ENCODE data around the gene SLC6A13. TPM values are rescaled to one million over a fixed set of nuclear protein-coding genes. Genes with fewer than 3 reads are reported as not detected.

Gene SLC6A13
- total RNA-seq, 2 donors from 2014 or later, result 0.85 TPM; not detected in 1

- Histone ChIP-seq H3K9me3 (no peaks in the 10 kb centered on the region), H3K4me3 (no peak overlapping the region), H3K4me1 (replicated peaks) (no peaks in the 10 kb centered on the region), H3K36me3 (no peaks in the 10 kb centered on the region), H3K27ac (no peak overlapping the region), H3K27me3 (replicated peaks; ENCODE audit: insufficient read depth) (no peaks in the 10 kb centered on the region)
- no peak for DNase-seq (ENCODE audit: low spot score)
- TF ChIP-seq, protein P1, sequence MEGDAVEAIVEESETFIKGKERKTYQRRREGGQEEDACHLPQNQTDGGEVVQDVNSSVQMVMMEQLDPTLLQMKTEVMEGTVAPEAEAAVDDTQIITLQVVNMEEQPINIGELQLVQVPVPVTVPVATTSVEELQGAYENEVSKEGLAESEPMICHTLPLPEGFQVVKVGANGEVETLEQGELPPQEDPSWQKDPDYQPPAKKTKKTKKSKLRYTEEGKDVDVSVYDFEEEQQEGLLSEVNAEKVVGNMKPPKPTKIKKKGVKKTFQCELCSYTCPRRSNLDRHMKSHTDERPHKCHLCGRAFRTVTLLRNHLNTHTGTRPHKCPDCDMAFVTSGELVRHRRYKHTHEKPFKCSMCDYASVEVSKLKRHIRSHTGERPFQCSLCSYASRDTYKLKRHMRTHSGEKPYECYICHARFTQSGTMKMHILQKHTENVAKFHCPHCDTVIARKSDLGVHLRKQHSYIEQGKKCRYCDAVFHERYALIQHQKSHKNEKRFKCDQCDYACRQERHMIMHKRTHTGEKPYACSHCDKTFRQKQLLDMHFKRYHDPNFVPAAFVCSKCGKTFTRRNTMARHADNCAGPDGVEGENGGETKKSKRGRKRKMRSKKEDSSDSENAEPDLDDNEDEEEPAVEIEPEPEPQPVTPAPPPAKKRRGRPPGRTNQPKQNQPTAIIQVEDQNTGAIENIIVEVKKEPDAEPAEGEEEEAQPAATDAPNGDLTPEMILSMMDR (IDR thresholded peaks at IDR 0.05), result no peak
- no peak for TF ChIP-seq POLR2A (IDR thresholded peaks at IDR 0.05)
- no peak for TF ChIP-seq POLR2AphosphoS5 (IDR thresholded peaks at IDR 0.05)
- intact Hi-C loops (cut with DNase I), result no loop called here
- 90% methylated on average over 14 of the region's 14 CpGs for WGBS
These were observed 36.2 kb downstream of the SLC6A13 start for GRCh38 chr12:226401-226800.

DNA sequence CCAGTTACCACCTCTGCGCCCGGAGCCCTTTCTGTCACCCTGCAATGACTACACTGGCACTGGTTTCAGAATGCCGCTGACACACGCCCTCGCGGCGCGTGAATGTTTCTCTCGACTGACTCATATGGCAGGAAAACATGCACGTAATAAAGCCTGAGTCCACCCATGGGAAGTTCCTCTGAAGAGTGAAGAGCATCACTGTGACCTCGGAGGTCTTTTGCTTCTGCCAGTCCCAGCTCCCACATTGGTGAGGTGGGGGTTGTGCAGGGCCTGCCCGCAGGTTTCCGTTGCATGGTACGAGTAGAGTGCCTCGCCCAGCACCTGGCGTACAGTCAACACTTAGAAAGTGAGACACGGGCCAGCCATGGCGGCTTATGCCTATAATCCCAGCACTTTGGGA, 37.6 kb downstream of the SLC6A13 start:
- Histone ChIP-seq H3K36me3 (no peaks in the 10 kb centered on the region), H3K4me3 (no peak overlapping the region), H3K27ac (no peak overlapping the region), H3K9me3 (no peaks in the 10 kb centered on the region), H3K4me1 (replicated peaks) (no peaks in the 10 kb centered on the region), H3K27me3 (replicated peaks; ENCODE audit: insufficient read depth) (no peaks in the 10 kb centered on the region)
- 92% methylated on average over 18 of the region's 18 CpGs for WGBS
- TF ChIP-seq, protein P1 (IDR thresholded peaks at IDR 0.05), result no peak
- TF ChIP-seq POLR2AphosphoS5 (IDR thresholded peaks at IDR 0.05) (no peak), POLR2A (IDR thresholded peaks at IDR 0.05) (no peak)
- intact Hi-C loops (cut with DNase I), result no loop called here
- DNase-seq (ENCODE audit: low spot score), result no peak

DNA sequence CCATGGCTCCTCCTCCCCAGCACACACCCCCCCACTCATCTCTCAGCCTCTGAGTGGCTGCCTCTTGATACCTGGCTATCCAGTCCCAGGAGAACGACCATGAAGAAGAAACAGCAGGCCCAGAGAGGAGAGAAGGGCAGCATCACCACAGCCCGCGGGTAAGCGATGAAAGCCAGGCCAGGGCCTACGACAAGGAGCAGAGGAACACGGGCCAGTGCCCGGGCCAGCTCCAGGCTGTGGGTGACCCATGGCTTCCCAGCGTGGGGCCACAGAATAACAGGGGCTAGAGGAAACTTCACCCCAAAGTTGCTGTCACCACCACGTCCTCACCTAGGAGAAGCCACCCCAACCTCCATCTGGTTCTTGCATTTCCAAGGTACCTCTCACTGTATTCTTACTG, 38.3 kb downstream of the SLC6A13 start:
- H3K27ac ChIP-seq, result no peak overlapping the region
- no peak for TF ChIP-seq POLR2A (IDR thresholded peaks at IDR 0.05)
- TF ChIP-seq POLR2AphosphoS5 (IDR thresholded peaks at IDR 0.05), result no peak
- TF ChIP-seq, protein P1 (IDR thresholded peaks at IDR 0.05), result no peak
- no peaks in the 10 kb centered on the region for H3K4me1 ChIP-seq (replicated peaks)
- H3K9me3 ChIP-seq, result no peaks in the 10 kb centered on the region
- intact Hi-C loops (cut with DNase I), result no loop called here
- DNase-seq (ENCODE audit: low spot score), result no peak
- H3K4me3 ChIP-seq, result no peak overlapping the region
- H3K36me3 ChIP-seq, result no peaks in the 10 kb centered on the region
- H3K27me3 ChIP-seq (replicated peaks; ENCODE audit: insufficient read depth), result no peaks in the 10 kb centered on the region
- 94% methylated on average over 9 of the region's 9 CpGs for WGBS

GRCh38 chr12:223841-224240, 38.8 kb downstream of the SLC6A13 start:
- H3K36me3 ChIP-seq, result no peaks in the 10 kb centered on the region
- WGBS, result 82% methylated on average over 11 of the region's 11 CpGs
- H3K4me1 ChIP-seq (replicated peaks), result no peaks in the 10 kb centered on the region
- DNase-seq (ENCODE audit: low spot score), result no peak
- no peak overlapping the region for H3K4me3 ChIP-seq
- no peaks in the 10 kb centered on the region for H3K27me3 ChIP-seq (replicated peaks; ENCODE audit: insufficient read depth)
- no peak overlapping the region for H3K27ac ChIP-seq
- TF ChIP-seq POLR2AphosphoS5 (IDR thresholded peaks at IDR 0.05), result no peak
- no peak for TF ChIP-seq POLR2A (IDR thresholded peaks at IDR 0.05)
- TF ChIP-seq, protein P1 (IDR thresholded peaks at IDR 0.05), result no peak
- no peaks in the 10 kb centered on the region for H3K9me3 ChIP-seq
- intact Hi-C loops (cut with DNase I), result no loop called here

DNA sequence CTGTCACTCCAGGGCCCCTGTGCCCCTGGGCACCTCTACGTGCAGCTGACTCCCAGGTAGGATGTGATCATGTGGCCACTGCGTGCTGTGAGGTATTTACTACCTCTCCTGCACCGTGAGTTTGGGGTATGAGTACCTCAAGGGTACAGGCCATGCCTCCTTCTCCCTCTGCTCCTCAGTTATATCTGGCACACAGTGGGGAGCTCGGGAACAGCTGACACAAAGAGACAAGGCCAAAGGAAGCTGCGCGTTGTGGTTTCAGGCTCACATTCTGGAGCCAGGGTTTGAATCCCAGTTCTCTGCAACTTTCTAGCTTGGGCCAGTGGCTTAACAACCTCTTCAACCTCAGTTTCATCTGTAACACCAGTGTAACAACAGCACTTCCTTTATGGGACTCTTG, 40.9 kb downstream of the SLC6A13 start:
- TF ChIP-seq POLR2AphosphoS5 (IDR thresholded peaks at IDR 0.05) (no peak), POLR2A (IDR thresholded peaks at IDR 0.05) (no peak)
- TF ChIP-seq, protein P1 (IDR thresholded peaks at IDR 0.05), result no peak
- Histone ChIP-seq H3K27me3 (replicated peaks; ENCODE audit: insufficient read depth) (no peaks in the 10 kb centered on the region), H3K4me1 (replicated peaks) (no peaks in the 10 kb centered on the region), H3K27ac (no peak overlapping the region), H3K9me3 (no peaks in the 10 kb centered on the region), H3K4me3 (no peak overlapping the region), H3K36me3 (no peaks in the 10 kb centered on the region)
- intact Hi-C loops (cut with DNase I), result no loop called here
- 84% methylated on average over 6 of the region's 6 CpGs for WGBS
- no peak for DNase-seq (ENCODE audit: low spot score)
